Measurements from ENCODE around the gene TOLLIP.
"Not testable (repeated sequence)": the region's sequence is repeated elsewhere in the genome, so short reads cannot be mapped to it uniquely, and the experiment has no call there.

Gene TOLLIP

GRCh38 chr11:1260620-1261019, 48.8 kb downstream of the TOLLIP start:
- no peak for DNase-seq

- no peak for DNase-seq
Measured at GRCh38 chr11:1260023-1260501, 49.4 kb downstream of the TOLLIP start.

DNA sequence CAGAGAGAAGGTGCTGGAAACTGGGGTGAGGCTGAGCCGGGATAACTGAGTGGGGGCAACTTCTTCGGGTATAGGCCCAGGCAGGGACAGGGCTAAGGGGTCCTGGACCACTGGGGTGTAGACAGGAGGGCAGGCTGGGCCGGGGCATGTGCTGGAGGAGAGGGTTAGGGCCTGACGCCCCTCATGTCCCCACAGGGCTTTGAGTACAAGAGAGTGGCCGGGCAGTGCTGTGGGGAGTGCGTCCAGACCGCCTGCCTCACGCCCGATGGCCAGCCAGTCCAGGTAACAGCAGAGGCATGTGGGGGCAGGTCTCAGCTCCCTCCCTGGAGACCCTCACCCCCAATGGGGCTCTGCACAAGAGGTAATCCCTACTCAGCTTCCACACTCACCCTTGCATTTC, 49.9 kb downstream of the TOLLIP start:
- no peak for DNase-seq

GRCh38 chr11:1259076-1259461, 50.4 kb downstream of the TOLLIP start:
- DNase-seq = no peak

- DNase-seq = no peak
Measured at GRCh38 chr11:1258401-1259075, 50.9 kb downstream of the TOLLIP start.

- DNase-seq = no peak
Measured at GRCh38 chr11:1257916-1258315, 51.5 kb downstream of the TOLLIP start.

DNA sequence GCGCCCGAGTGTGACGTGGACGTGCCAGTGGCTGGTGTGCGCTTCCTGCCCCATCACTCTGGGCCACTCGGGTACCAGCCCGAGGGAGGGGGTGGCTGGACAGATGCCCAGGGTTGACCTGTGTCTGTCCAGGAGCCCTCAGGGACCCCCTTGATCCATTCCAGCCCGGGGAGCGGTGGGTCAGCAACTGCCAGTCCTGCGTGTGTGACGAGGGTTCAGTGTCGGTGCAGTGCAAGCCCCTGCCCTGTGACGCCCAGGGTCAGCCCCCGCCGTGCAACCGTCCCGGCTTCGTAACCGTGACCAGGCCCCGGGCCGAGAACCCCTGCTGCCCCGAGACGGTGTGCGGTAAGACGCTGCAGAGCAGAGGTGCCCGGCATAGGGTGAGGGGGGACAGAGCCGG, 52.1 kb downstream of the TOLLIP start:
- DNase-seq = no peak

DNA sequence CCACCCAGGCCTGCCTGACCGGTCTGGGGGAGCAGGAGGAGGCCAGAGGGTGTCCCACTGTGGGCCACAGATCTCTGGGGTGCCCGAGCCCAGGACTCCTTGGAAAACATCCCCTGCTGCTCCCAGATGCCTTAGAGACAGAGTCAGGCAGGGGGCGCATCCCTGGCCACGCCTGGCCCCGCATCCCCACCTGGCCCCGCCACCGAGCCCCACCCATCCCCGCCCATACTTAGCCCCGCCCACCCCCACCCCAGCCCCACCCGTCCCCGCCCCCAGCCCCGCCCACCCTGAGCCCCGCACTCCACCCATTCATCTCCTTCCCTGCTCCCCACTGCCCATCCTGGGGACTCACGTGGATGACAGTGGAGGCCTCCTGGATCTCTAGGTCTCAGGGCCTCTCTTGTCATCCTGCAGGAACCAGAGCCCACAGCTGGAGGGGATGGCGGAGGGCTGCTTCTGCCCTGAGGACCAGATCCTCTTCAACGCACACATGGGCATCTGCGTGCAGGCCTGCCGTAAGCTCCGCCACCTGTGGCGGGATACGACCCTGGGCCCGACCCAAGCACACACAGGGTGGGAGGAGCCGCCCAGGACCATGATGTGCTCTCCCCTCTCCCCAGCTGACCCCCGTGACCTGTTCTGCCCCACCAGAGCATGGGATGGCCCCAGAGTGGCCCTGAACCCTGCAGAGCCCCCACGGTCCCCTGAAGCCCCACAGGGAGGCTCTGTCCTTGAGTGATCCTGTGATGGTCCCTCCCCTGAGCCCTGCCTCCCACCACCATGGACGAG, 53.0 kb downstream of the TOLLIP start:
- DNase-seq = no peak

GRCh38 chr11:1255151-1255550, 54.3 kb downstream of the TOLLIP start:
- DNase-seq = no peak

DNA sequence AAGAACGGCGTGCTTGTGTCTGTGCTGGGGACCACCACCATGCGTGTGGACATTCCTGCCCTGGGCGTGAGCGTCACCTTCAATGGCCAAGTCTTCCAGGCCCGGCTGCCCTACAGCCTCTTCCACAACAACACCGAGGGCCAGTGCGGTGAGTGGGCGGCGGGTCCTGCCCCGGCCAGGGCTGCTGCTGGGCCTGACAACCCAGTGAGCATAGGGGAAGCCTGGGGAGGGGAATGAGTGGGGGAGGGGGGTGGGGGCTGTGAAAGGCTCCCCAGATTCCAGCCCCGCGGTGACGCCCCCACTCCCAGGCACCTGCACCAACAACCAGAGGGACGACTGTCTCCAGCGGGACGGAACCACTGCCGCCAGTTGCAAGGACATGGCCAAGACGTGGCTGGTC, 54.7 kb downstream of the TOLLIP start:
- no peak for DNase-seq

DNA sequence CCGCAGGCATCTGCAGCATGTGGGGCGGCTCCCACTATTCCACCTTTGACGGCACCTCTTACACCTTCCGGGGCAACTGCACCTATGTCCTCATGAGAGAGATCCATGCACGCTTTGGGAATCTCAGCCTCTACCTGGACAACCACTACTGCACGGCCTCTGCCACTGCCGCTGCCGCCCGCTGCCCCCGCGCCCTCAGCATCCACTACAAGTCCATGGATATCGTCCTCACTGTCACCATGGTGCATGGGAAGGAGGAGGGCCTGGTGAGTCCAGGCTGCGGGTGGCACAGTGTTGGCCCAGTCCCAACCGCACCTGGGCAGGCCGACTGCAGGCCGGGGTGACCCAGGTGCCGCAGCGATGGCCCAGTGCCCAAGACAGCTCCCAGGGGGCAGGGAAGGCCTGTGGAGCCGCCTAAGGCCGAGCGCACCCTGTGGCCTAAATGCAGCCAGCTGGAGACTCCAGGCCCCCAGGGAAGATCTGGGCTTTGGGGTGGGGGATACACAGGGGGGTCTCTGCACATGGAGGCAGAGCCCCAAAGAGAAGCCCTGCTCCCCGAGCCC, 55.3 kb downstream of the TOLLIP start:
- DNase-seq = no peak

GRCh38 chr11:1253103-1253485, 56.3 kb downstream of the TOLLIP start:
- no peak for DNase-seq

DNA sequence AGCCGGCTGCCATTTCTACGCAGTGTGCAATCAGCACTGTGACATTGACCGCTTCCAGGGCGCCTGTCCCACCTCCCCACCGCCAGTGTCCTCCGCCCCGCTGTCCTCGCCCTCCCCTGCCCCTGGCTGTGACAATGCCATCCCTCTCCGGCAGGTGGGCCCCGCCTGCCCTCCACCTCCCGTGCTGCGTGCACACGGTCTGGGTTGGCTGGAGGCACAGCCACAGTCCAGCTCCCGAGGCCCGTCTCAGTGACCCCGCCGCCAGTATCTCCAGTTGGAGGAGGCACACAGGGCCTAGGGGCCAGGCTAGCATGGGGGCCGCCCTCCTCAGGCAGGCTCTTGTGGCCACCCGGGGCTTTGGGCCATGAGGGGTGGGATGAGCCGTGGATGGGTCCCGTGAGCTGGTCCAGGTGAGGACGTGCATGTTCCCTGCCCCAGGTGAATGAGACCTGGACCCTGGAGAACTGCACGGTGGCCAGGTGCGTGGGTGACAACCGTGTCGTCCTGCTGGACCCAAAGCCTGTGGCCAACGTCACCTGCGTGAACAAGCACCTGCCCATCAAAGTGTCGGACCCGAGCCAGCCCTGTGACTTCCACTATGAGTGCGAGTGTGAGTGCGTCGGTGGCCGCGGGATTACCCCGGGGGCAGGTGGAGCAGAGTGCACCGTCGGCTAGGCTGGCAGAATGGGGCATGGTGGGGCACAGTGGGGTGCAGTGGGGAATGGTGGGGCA, 56.9 kb downstream of the TOLLIP start:
- no peak for DNase-seq

DNA sequence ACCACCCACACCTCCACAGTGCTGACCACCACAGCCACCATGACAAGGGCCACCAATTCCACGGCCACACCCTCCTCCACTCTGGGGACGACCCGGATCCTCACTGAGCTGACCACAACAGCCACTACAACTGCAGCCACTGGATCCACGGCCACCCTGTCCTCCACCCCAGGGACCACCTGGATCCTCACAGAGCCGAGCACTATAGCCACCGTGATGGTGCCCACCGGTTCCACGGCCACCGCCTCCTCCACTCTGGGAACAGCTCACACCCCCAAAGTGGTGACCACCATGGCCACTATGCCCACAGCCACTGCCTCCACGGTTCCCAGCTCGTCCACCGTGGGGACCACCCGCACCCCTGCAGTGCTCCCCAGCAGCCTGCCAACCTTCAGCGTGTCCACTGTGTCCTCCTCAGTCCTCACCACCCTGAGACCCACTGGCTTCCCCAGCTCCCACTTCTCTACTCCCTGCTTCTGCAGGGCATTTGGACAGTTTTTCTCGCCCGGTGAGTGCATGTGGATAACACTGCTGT, 58.1 kb downstream of the TOLLIP start:
- DNase-seq = no peak

- DNase-seq = not testable (repeated sequence)
Measured at GRCh38 chr11:1250411-1250810, 59.0 kb downstream of the TOLLIP start.

GRCh38 chr11:1248951-1249350, 60.5 kb downstream of the TOLLIP start:
- not testable (repeated sequence) for DNase-seq

DNA sequence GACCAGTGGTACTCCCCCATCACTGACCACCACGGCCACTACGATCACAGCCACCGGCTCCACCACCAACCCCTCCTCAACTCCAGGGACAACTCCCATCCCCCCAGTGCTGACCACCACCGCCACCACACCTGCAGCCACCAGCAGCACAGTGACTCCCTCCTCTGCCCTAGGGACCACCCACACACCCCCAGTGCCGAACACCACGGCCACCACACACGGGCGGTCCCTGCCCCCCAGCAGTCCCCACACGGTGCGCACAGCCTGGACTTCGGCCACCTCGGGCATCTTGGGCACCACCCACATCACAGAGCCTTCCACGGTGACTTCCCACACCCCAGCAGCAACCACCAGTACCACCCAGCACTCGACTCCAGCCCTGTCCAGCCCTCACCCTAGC, 62.4 kb downstream of the TOLLIP start:
- DNase-seq = not testable (repeated sequence)

DNA sequence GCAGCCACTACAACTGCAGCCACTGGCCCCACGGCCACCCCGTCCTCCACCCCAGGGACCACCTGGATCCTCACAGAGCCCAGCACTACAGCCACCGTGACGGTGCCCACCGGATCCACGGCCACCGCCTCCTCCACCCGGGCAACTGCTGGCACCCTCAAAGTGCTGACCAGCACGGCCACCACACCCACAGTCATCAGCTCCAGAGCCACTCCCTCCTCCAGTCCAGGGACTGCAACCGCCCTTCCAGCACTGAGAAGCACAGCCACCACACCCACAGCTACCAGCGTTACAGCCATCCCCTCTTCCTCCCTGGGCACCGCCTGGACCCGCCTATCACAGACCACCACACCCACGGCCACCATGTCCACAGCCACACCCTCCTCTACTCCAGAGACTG, 63.1 kb downstream of the TOLLIP start:
- not testable (repeated sequence) for DNase-seq

DNA sequence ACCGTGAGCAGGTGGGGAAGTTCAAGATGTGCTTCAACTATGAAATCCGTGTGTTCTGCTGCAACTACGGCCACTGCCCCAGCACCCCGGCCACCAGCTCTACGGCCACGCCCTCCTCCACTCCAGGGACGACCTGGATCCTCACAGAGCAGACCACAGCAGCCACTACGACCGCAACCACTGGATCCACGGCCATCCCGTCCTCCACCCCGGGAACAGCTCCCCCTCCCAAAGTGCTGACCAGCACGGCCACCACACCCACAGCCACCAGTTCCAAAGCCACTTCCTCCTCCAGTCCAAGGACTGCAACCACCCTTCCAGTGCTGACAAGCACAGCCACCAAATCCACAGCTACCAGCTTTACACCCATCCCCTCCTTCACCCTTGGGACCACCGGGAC, 63.7 kb downstream of the TOLLIP start:
- not testable (repeated sequence) for DNase-seq

- DNase-seq = not testable (repeated sequence)
Measured at GRCh38 chr11:1244557-1244956, 64.9 kb downstream of the TOLLIP start.

DNA sequence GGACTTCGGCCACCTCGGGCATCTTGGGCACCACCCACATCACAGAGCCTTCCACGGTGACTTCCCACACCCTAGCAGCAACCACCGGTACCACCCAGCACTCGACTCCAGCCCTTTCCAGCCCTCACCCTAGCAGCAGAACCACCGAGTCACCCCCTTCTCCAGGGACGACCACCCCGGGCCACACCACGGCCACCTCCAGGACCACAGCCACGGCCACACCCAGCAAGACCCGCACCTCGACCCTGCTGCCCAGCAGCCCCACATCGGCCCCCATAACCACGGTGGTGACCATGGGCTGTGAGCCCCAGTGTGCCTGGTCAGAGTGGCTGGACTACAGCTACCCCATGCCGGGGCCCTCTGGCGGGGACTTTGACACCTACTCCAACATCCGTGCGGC, 65.9 kb downstream of the TOLLIP start:
- DNase-seq = not testable (repeated sequence)

DNA sequence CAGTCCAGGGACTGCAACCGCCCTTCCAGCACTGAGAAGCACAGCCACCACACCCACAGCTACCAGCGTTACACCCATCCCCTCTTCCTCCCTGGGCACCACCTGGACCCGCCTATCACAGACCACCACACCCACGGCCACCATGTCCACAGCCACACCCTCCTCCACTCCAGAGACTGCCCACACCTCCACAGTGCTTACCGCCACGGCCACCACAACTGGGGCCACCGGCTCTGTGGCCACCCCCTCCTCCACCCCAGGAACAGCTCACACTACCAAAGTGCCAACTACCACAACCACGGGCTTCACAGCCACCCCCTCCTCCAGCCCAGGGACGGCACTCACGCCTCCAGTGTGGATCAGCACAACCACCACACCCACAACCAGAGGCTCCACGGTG, 66.7 kb downstream of the TOLLIP start:
- DNase-seq = not testable (repeated sequence)

GRCh38 chr11:1242289-1242688, 67.1 kb downstream of the TOLLIP start:
- no peak for DNase-seq
